Superior temporal gyrus (tissue), 1 donor: Measurements from ENCODE around the gene BBS4.

Source experiments
- DNase-seq: peaks from one replicate; pipeline ENCODE4 v3.0.0-alpha.2; 2016; ENCODE audit errors: extremely low spot score

Gene BBS4

GRCh38 chr15:72760590-72761260 lies 74.7 kb downstream of the BBS4 start:
- no peak for DNase-seq

GRCh38 chr15:72764656-72765055 lies 78.6 kb downstream of the BBS4 start:
- DNase-seq: no peak

GRCh38 chr15:72766025-72766424 lies 80.0 kb downstream of the BBS4 start:
- DNase-seq: no peak

- no peak for DNase-seq
These were observed 80.8 kb downstream of the BBS4 start for GRCh38 chr15:72766780-72767179.

GRCh38 chr15:72770673-72771328 lies 84.8 kb downstream of the BBS4 start:
- DNase-seq: no peak

- DNase-seq: no peak
These were observed 85.3 kb downstream of the BBS4 start for GRCh38 chr15:72771329-72771725.

GRCh38 chr15:72774696-72775383 lies 88.8 kb downstream of the BBS4 start:
- no peak for DNase-seq

GRCh38 chr15:72778796-72779195 lies 92.8 kb downstream of the BBS4 start:
- DNase-seq: no peak

- no peak for DNase-seq
These were observed 95.6 kb downstream of the BBS4 start for GRCh38 chr15:72781631-72782030.

GRCh38 chr15:72782274-72783003 lies 96.4 kb downstream of the BBS4 start:
- no peak for DNase-seq

- peak; percentile 48 for DNase-seq
These were observed 97.1 kb downstream of the BBS4 start for GRCh38 chr15:72783004-72783639.

- DNase-seq: peak; percentile 96
These were observed 97.8 kb downstream of the BBS4 start, which contains the start of gene ADPGK for GRCh38 chr15:72783640-72784455. Gene ADPGK (minus strand): TSS chr15:72783758. CDS start chr15:72783691, 67 bp downstream.

- no peak for DNase-seq
These were observed 98.5 kb downstream of the BBS4 start for GRCh38 chr15:72784456-72784876.

- peak; percentile 13 for DNase-seq
These were observed 99.4 kb downstream of the BBS4 start for GRCh38 chr15:72785432-72785831.

GRCh38 chr15:72785841-72786240 lies 99.8 kb downstream of the BBS4 start:
- DNase-seq: no peak

- no peak for DNase-seq
These were observed 100.2 kb downstream of the BBS4 start for GRCh38 chr15:72786242-72786641.

GRCh38 chr15:72786676-72787345 lies 100.8 kb downstream of the BBS4 start:
- DNase-seq: no peak

GRCh38 chr15:72787526-72787925 lies 101.5 kb downstream of the BBS4 start:
- DNase-seq: no peak
